Activated CD8-positive, alpha-beta memory T cell treated with anti-CD3 and anti-CD28 coated beads, Interleukin-2, amount 50 U/mL, for 24 hours (primary cell): ENCODE measurements around the gene DNAI1.

ENCODE experiments used
- DNase-seq: peaks from one replicate; pipeline ENCODE4 v3.0.0-alpha.2; 2020; ENCODE audit errors: extremely low read depth

DNAI1 gene

DNA sequence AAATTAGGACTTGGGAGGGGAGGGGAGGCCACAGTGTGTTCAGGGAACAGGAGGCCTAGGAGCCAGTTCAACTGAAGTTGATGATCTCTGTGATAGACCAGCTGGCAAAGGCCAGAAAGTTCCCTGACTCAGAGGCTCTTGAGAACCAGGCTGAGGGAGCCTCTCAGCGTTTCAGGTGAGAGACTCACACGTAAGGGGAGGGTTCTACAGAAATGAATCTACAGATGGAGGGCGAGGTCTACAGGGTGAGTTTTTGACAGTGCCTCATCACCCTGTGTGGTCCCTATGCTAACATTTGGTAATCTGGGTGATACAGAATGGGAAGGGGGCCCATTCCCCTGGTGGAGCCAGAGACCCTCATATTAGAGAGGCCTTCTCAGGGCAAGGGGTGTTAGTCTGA is 32.2 kb downstream of the DNAI1 start:
- DNase-seq, result no peak

DNA sequence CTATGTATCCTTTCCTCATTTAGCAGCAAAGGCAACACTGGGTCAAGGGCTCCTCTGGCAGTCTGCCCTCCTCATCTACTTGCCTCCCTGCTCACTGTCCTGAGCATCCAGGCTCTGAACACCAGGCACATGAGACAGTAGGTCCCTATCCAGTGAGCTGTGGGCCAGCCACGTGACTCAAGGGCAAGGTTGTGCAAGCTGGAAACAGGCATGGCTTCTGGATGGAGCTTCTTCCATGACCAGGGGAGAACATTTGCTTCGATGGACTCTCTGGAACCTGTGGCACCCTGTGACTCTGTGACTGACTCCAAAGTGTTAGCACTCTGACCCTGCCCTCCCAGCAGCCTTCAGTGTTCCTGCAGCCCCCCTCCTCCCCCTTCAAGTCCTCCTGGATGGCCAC is 33.0 kb downstream of the DNAI1 start:
- DNase-seq, result no peak

DNA sequence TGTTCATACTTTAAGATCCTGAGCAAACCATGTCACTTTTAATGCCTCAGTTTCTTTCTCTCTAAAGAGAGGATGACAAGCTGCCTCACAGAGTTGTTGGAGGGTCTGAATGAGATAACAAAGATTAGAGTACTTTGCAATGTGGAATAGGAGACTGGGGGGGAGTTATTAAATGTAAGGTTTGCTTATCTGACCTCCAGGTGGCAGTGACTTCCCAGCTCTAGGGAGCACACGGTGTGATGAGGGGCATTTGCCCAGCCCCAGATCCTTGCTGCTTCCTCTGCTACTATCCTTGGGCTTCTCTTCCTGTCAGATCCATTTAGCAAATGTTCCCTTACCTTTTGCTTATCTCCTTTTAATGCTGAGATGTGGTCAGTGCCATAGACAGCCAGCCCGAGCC is 33.4 kb downstream of the DNAI1 start:
- no peak for DNase-seq

DNA sequence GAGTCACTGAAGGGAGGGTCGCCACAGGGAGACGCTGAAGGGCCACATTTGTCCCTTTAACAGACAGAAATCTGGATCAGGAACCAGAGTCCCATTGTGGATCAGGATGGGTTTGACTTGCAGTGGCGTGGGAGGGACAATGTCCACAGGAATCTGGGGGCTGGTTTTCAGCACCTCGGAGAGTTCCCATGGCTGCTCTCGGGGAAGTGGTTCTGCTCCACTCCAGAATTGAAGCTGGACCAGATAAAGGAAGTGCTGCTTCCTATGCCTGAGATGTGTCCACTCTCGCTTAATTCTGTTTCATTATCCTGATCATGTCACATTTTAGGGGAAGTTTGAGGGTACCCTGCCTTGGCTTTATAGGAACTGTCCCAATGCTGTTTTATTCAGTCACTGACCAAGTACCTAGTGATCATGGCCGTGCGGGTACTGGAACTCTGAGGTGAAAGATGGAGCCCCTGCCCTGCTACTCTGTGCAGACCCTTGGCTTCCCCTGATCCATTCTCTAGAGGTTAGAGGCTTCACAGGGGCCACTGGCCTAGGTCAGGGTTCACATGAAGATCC is 35.4 kb downstream of the DNAI1 start:
- DNase-seq, result no peak

DNA sequence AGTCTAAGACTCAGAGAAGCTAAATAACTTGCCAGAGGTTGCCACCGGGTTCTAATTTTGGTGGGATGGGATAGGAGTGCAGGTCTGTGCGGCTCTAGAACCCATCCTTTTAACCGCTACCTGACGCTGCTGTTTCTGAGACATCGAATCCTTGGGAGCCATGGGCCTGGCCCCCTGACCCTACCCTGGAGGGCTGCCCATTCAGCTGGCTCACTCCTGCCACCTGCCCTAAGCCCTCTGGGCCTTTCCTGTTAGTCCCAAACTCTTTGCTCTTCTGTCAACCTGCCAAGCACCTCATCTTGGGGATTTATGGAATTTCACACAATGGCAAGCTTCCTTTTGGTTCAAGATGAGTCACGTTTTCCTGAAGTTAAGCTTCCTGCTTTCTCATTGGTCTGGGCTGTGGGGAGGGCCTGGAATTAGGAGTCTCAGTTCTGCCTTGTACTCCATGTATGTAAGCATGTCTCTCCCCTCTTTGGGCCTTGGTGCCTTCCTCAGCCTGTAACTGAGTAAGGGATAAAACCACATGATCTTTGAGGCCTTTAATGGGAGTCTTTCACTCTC is 37.6 kb downstream of the DNAI1 start:
- no peak for DNase-seq

DNA sequence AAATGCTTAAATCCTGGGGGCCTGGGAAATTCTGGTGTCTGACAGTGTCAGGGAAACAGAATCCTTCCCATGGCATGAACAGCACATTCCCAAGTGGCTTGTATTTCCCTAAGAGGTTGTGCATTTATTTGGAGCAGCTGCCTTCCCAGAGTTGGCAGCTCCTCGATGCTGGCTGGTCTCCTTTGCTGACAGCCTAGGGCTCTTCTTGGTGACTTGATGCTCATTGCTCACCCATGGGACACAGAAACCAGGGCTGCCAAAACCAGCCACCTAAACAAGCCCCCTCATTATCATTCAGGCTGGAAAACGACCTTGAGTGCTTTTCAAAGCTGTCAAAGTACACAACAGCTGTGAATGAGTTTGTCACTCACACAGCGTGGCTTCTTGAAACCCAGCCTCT is 39.9 kb downstream of the DNAI1 start:
- no peak for DNase-seq

DNA sequence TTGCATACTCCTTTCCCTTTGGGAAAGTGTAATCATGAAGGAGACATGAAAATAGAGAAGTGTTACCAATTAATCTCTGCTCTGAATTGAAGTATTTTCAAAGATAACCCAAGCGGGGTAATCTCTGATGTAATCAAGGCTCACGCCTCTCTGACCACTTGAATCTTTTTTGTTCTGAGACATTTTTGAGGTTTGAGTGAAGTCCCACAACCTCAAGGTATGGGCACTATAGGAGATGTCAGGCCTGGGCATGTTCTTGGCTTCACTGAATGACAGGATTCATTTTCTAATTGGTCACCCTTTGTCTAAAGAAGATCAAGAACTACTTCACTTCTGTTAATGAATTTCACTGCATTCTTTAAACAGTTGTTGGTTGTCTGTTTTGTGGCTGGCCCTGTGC is 40.5 kb downstream of the DNAI1 start:
- no peak for DNase-seq

DNA sequence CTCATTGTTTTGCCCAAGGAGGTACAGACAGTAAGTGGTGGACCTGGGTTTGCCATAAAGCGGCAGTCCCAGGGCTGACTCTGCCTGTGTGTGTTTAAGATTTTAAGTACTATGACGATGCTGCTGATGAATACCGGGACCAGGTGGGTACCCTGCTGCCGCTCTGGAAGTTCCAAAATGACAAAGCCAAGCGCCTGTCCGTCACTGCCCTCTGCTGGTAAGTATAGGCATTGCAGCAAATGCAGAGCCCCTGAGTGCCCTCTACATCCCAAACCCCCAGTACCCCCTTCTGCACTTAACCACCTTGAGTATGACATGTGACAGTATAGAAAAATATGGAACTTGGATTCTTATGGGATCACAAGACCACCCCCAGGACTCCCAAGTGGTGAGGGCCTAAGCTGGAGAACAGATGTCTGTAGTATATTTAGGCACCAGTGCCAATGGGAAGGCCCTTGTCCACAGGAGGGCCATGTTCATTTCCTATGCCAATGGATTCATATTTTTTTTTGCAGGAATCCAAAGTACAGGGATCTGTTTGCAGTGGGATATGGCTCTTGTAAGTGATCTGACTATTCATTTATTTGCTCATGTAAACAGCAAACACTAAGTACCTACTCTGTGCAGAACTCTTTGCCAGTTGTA is 42.1 kb downstream of the DNAI1 start:
- peak; percentile 66 for DNase-seq

DNA sequence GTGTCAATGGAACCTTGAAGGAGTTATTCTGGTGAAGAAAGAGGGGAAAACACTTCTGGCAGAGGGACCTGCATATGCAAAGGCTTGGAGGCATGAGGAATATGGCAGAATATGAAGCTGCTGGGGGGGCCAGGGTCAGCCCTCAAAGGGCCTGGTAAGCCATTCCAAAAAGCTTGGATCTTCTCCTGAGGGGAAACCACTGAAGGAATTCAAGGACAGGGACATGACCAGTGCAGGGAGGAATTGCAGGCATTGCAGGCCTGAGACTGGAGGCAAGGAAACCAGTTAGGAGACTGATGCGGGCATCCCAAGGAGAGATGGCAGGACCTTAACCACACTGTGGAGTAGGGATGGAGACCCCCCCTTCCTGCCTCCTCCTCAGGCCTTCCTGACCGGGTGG is 42.8 kb downstream of the DNAI1 start:
- no peak for DNase-seq

DNA sequence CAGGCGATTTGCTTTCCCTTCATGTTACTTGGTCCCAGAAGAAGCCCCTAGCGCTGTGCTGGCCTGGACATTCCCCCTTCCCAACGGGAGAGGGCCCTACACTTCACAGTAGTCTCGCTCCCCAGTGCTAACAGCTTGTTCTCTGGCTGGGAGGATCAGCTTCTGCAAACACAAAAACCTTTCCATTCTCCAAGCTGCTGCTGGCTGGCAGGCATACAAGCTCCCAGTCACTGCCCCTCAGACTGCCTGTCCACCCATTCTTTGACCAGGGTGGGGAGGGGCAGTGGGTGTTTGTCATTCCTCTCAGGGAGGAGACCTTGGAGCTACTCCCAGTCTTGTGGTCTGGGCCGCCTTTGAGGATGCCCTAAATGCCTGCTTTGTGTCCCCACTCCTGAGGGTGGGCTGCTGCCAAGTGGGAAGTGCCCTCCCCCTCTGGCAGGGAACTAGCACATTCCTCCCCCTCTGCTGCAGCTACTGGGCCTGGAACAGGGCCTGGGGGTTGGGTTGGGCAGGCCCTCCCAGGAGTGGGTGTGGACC is 43.4 kb downstream of the DNAI1 start:
- DNase-seq, result no peak

DNA sequence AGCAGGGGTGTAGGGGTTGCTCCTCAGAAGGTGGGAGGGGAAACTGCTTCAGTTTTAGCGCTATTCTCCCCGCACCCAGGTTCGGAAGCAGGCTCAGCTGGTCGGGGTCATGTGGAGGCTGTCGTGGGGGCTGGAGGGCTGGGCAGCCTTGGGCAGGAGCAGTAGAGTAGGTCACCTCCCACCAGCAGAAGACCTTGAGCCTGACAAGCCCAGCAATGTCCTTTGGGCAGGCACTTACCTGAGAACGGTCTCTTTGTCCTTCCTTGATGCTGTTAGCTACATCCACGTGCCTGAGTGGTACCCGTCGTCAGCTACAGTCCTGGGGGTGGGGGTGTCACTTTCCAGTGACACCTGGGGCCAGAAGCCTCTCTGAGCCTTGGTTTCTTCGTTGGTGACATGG is 43.9 kb downstream of the DNAI1 start:
- DNase-seq, result no peak

DNA sequence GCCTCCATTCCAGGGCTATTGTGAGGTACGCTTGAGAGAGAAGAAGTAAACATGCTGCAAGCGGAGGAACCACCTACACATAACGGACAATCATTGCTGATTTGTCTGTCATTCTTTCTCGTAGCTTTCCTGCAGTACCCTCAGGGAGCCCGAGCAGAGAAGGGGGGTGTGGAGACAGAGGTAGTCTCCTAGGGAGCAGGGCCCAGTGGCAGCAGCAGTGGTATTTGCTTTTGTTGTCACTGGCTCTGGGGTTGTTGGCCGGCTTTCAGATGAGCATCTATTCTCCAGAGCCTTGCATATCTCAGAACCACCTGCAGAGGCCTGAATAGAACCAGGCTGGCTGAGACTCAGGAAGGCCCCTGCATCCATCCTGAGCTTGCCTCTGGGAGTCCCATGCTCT is 44.3 kb downstream of the DNAI1 start:
- DNase-seq, result no peak

DNA sequence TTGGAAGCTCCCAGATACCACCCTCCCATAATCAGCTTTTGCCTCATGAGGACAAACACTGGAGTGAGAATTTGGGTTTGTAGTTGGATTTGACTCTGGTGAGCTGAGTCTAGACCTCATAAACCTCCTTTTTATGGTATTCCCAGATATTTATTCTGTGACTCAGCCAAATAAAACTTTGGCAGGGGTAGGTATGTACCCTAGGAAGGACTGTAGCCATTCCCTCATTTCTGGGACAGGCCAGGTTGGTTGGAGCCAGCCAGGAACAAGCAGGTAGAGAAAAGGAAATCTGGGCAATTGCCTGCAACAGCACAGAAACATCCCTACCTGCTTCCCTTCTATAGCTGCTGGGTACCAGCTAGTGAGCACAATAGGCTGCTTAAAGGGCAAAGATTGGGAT is 44.8 kb downstream of the DNAI1 start:
- no peak for DNase-seq

DNA sequence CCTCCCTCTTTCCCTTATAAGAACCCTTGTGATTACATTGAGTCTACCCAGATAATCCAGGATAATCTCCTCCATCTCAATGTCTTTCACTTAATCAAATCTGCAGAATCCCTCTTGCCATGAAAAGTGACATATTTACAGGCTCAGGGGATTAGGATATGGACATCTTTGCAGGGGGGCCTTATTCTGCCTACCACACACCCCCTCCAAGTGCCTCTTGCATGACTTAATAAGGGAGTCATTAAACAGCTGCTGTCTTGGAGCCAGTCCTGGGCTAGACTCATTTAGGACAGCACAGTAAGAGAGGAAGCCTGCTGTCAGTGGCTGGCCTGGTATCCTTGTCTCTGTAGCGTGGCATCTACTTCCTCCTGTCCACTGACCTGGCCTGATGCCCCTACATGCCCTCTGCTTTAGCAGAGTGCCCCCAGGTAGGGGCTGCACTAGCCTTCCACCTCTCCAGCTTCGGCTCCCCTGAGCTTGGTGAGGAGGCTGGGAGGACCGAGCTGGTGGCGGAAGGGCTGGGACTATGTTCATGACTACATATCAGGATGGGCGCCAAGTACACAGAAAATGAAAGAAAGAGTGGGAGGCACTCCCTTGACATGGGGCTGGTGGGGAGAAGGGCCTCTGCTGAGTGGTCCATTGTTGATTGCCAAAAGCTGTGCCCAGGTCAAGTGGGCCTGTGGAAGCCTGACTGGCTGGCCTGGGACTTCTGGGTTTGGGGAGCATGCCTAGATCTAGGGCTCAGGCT is 46.9 kb downstream of the DNAI1 start:
- DNase-seq, result no peak

DNA sequence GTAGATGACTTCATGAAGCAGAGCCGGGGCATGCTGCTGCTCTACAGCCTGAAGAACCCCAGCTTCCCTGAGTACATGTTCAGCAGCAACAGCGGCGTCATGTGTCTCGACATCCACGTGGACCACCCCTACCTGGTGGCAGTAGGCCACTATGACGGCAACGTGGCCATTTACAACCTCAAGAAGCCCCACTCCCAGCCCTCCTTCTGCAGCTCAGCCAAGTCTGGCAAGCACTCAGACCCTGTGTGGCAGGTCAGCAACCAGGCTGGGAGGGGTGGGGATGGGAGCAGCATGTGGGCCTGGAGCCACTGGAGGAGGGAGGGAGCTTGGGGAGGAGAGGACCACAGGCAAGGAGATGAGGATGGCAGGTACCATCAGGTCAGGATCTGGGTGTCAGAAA is 48.0 kb downstream of the DNAI1 start:
- no peak for DNase-seq

DNA sequence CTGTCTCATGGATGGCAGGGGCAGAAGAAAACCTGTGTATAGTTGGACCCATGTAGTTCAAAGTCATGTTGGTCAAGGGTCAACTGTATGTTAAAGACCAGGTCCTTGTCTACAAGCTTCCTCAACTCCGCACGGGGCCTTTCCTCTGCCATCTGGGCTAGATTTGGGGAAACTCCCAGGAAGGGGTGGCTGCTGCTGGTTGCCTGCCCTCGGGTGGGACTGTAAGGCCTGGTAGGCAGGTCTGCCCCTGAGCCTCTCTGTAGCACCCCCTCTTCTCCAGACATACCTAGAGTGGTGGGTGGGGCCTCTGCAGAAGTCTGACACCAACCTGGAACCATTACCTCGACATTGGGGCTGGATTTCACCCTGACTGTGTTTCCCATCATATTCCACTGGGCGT is 49.0 kb downstream of the DNAI1 start:
- DNase-seq, result no peak

DNA sequence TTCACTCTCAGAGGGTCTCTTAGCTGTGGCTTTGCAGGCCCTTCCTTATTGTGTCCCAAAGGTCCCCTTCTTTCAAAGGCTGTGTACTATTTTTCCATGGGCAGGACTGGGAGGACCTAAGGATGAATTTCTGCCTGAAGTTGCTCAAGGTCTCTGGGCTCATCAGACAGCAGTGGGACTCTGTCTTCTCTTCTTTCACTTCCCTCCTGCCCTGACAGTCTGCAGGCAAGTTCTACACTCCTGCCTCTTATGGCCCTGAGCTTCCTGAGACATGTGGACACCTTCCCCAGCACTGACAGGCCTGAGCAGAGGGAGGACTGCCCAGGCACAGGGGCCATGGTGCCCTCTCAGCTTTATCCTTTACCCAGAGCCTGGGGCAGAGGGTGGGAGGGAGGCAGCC is 49.4 kb downstream of the DNAI1 start:
- no peak for DNase-seq

DNA sequence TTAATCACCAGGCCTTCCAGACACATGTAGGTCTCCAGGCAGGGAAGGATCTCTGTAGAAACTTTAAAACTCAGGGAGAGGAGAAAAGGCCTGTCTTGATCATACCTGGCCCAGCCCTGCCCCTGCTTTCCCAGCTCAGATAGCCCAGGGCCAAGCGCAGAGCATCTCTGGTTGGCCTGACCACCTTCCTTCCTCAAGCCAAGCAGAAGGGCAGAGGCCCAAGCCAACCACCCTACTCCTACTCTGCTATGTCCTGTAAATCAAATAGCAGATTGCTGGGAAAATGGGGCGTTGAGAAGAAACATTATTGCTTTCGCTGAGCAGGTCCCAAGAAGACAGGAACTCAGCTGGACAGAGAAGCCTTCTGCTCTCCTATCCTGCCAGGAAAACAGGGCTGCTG is 49.9 kb downstream of the DNAI1 start:
- no peak for DNase-seq

DNA sequence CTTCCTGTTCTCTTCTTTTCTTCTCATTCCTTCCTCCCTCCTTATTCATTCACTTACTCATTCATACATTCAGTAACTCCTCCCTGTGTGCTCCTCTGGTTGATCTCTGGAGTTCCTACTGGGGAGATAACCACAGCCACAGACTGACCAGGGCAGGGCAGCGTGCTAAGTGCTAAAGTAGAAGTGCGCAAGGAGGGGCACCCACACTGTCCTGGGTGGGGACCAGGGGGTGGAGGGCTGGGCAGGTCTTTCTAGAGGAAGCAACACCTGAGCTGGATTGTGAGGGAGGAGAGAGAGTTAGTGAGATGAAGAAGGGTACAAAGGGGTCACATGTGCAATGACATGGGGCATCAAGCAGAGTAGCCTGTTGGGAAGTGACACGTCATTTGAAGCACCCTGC is 50.3 kb downstream of the DNAI1 start:
- DNase-seq, result no peak

DNA sequence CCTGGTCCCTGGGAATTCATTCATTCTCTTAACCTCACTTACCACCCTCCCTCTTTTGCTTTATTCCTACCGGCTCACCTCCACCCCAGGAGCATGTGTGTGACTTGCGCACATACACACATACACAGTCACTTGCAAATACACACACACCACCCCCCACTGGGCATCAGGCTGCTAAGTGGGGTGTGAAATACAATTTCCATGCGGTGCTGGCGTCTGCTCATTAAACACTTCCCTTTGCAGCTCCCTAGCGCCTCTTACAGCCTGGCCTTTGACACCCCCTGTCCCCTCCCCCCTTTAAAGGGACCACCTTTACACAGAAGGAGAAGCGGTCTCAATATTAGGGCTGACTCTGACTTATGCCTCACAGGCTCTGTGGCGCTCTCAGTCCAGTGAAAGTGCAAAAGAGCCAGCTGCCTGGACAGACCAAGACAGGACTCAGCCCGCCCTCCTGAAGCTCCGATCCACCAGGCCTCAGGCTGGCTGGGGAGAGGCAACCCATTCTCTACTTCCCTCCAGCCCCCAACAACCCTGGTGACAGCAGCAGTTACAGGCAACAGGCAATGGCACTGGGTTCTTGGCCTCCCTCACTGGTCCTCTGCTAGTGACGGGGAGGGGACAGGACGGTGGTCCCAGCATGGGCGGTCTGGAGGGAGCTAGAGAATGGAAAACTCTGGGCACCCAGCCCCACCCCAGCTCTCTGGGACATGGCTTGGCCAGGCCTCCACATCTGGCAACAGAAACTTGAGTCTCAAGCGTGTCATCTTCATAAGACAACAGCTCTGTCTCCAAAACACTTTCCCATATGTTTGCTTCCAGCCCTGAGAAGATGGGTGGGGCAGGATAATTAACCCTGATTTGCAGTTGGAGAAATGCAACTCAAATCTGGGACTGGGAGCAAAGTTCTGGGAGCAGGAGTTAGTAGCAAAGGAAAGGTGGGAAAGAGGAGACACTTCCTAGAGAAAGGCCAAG is 52.2 kb downstream of the DNAI1 start:
- no peak for DNase-seq
